H9 (cell line): ENCODE results near the gene FCRL3. TPM values are rescaled to one million over a fixed set of nuclear protein-coding genes. Genes with fewer than 3 reads are reported as not detected.

Source experiments
- DNase-seq: peaks from one replicate; pipeline ENCODE4 v3.0.0-alpha.2; 2017
- H2AFZ ChIP-seq: one replicate; pipeline ENCODE4 v1.6.1; 2013; ENCODE audit warnings: mild to moderate bottlenecking, low read length, control low read depth, moderate library complexity
- H2AK5ac ChIP-seq: 2 replicates; pipeline ENCODE4 v1.6.1; 2013; ENCODE audit warnings: low read length, control low read depth, mixed read lengths; ENCODE audit not compliant: insufficient read length
- H2BK120ac ChIP-seq: one replicate; pipeline ENCODE4 v1.6.1; 2013; ENCODE audit warnings: low read depth, mild to moderate bottlenecking, low read length, control low read depth, inconsistent platforms; ENCODE audit not compliant: poor library complexity, severe bottlenecking
- H2BK12ac ChIP-seq: 2 replicates; pipeline ENCODE4 v1.6.1; 2013; ENCODE audit warnings: low read length, control low read depth, mixed read lengths, low read depth; ENCODE audit not compliant: insufficient read length
- H2BK15ac ChIP-seq: 2 replicates; pipeline ENCODE4 v1.6.1; 2013; ENCODE audit warnings: low read depth, low read length, control low read depth
- H2BK20ac ChIP-seq: one replicate; pipeline ENCODE4 v1.6.1; 2013; ENCODE audit warnings: low read depth, mild to moderate bottlenecking, low read length, control low read depth, inconsistent platforms; ENCODE audit not compliant: poor library complexity, severe bottlenecking
- H2BK5ac ChIP-seq: 2 replicates; pipeline ENCODE4 v1.6.1; 2013; ENCODE audit warnings: low read length, control low read depth, mixed read lengths; ENCODE audit not compliant: insufficient read length
- H3K14ac ChIP-seq: 2 replicates; pipeline ENCODE4 v1.6.1; 2013; ENCODE audit warnings: low read length, control low read depth; ENCODE audit not compliant: insufficient read depth
- H3K18ac ChIP-seq: 2 replicates; pipeline ENCODE4 v1.6.1; 2013; ENCODE audit warnings: low read depth, mild to moderate bottlenecking, mixed read lengths, low read length, control low read depth; ENCODE audit not compliant: insufficient read length
- H3K23ac ChIP-seq: 2 replicates; pipeline ENCODE4 v1.6.1; 2013; ENCODE audit warnings: low read length, control low read depth, mixed read lengths, low read depth; ENCODE audit not compliant: insufficient read length
- H3K23me2 ChIP-seq: 2 replicates; pipeline ENCODE4 v1.6.1; 2013; ENCODE audit warnings: low read depth, mild to moderate bottlenecking, mixed read lengths, low read length, control low read depth; ENCODE audit not compliant: insufficient read length, poor library complexity, severe bottlenecking
- H3K27ac ChIP-seq: 2 replicates; pipeline ENCODE4 v1.5.1; 2013; ENCODE audit warnings: low read length, control low read depth, mixed read lengths, low read depth; ENCODE audit not compliant: insufficient read length
- H3K27me3 ChIP-seq: 2 replicates; pipeline ENCODE4 v1.6.1; 2013; ENCODE audit warnings: low read length, control low read depth, inconsistent platforms; ENCODE audit not compliant: insufficient read depth
- H3K4ac ChIP-seq: 2 replicates; pipeline ENCODE4 v1.6.1; 2013; ENCODE audit warnings: low read depth, mild to moderate bottlenecking, control low read depth, inconsistent platforms, low read length, moderate library complexity
- H3K4me1 ChIP-seq: 2 replicates; pipeline ENCODE4 v1.6.1; 2013; ENCODE audit warnings: low read length, control low read depth, inconsistent platforms; ENCODE audit not compliant: insufficient read depth
- H3K4me2 ChIP-seq: 2 replicates; pipeline ENCODE4 v1.6.1; 2013; ENCODE audit warnings: low read length, control low read depth, mixed read lengths; ENCODE audit not compliant: insufficient read length, insufficient read depth
- H3K56ac ChIP-seq: 2 replicates; pipeline ENCODE4 v1.6.1; 2013; ENCODE audit warnings: low read depth, mild to moderate bottlenecking, mixed read lengths, low read length, control low read depth; ENCODE audit not compliant: insufficient read length
- H3K79me1 ChIP-seq: 2 replicates; pipeline ENCODE4 v1.6.1; 2013; ENCODE audit warnings: low read depth, mild to moderate bottlenecking, moderate library complexity, low read length, control low read depth, inconsistent platforms; ENCODE audit not compliant: insufficient read depth, poor library complexity, severe bottlenecking
- H3K79me2 ChIP-seq: 2 replicates; pipeline ENCODE4 v1.6.1; 2013; ENCODE audit warnings: low read length, control low read depth, inconsistent platforms; ENCODE audit not compliant: insufficient read depth
- H3K9ac ChIP-seq: 2 replicates; pipeline ENCODE4 v1.6.1; 2013; ENCODE audit warnings: low read length, control low read depth, mixed read lengths; ENCODE audit not compliant: insufficient read length; ENCODE audit errors: extremely low read depth
- H3K9me3 ChIP-seq: one replicate; pipeline ENCODE4 v1.6.1; 2013; ENCODE audit warnings: low read depth, low read length, inconsistent platforms; ENCODE audit not compliant: control insufficient read depth
- H3T11ph ChIP-seq: one replicate; pipeline ENCODE4 v1.6.1; 2013; ENCODE audit warnings: mild to moderate bottlenecking, low read length, control low read depth, inconsistent platforms
- H4K20me1 ChIP-seq: one replicate; pipeline ENCODE4 v1.6.1; 2013; ENCODE audit not compliant: control insufficient read depth, insufficient read length, insufficient read depth
- H4K5ac ChIP-seq: 2 replicates; pipeline ENCODE4 v1.6.1; 2013; ENCODE audit warnings: low read depth, mild to moderate bottlenecking, mixed read lengths, low read length, control low read depth; ENCODE audit not compliant: insufficient read length
- H4K8ac ChIP-seq: replicated peaks from 2 replicates; pipeline ENCODE4 v1.6.1; 2013; ENCODE audit warnings: low read length, control low read depth, mixed read lengths, low read depth; ENCODE audit not compliant: insufficient read length
- H4K91ac ChIP-seq: 2 replicates; pipeline ENCODE4 v1.6.1; 2013; ENCODE audit warnings: low read depth, mild to moderate bottlenecking, moderate library complexity, mixed read lengths, low read length, control low read depth; ENCODE audit not compliant: insufficient read length
- H3K27ac Mint-ChIP-seq, 3 experiments: 2 replicates in 2 of 3; 3 replicates in 1 of 3; pipeline ENCODE4 v1.8.0; 2020 to 2021; ENCODE audit warnings: mixed read lengths in 3 of 3, mild to moderate bottlenecking in 1 of 3, moderate library complexity in 1 of 3
- H3K27me3 Mint-ChIP-seq: 2 replicates; pipeline ENCODE4 v1.8.0; 2021; ENCODE audit warnings: low read depth, mild to moderate bottlenecking, moderate library complexity, mixed read lengths
- H3K36me3 Mint-ChIP-seq, 3 experiments: 2 replicates in 2 of 3; 3 replicates in 1 of 3; pipeline ENCODE4 v1.8.0; 2020 to 2021; ENCODE audit warnings: low read depth in 3 of 3, mixed read lengths in 3 of 3; ENCODE audit not compliant: insufficient read depth in 1 of 3
- H3K4me1 Mint-ChIP-seq, 2 experiments: 2 replicates each; pipeline ENCODE4 v1.8.0; 2020; ENCODE audit warnings: mixed read lengths in 2 of 2
- H3K4me3 Mint-ChIP-seq, 2 experiments: 2 replicates in 1 of 2; 3 replicates in 1 of 2; pipeline ENCODE4 v1.8.0; 2020 to 2021; ENCODE audit warnings: mild to moderate bottlenecking in 2 of 2, mixed read lengths in 2 of 2, moderate library complexity in 1 of 2
- H3K9me3 Mint-ChIP-seq, 2 experiments: 2 replicates in 1 of 2; 3 replicates in 1 of 2; pipeline ENCODE4 v1.8.0; 2020; ENCODE audit warnings: mild to moderate bottlenecking in 2 of 2, mixed read lengths in 2 of 2, moderate library complexity in 1 of 2
- WGBS: extraction: QIAGEN DNeasy Blood & Tissue Kit; methylation state at CpG from one replicate; pipeline ENCODE4 v1.1.7; 2013; ENCODE audit warnings: missing lambda C conversion rate, low lambda C conversion rate, mixed read lengths; ENCODE audit not compliant: insufficient read length; ENCODE audit errors: extremely low coverage; 5-methylcytosine and 5-hydroxymethylcytosine counted together
- total RNA-seq: library from RNA; stranded (reverse); gene quantifications from 2 replicates; pipeline ENCODE4 v1.2.1, GENCODE V29; 2021
- TF ChIP-seq, protein P1 (sequence below): fragments of 200-600 bp; sonication (generic); conservative IDR thresholded peaks from 3 replicates; pipeline ENCODE4 v1.8.0; 2021; ENCODE audit warnings: antibody characterized with exemption, mild to moderate bottlenecking

Gene FCRL3
- total RNA-seq, 1 experiment from 2014 or later = not detected

DNA sequence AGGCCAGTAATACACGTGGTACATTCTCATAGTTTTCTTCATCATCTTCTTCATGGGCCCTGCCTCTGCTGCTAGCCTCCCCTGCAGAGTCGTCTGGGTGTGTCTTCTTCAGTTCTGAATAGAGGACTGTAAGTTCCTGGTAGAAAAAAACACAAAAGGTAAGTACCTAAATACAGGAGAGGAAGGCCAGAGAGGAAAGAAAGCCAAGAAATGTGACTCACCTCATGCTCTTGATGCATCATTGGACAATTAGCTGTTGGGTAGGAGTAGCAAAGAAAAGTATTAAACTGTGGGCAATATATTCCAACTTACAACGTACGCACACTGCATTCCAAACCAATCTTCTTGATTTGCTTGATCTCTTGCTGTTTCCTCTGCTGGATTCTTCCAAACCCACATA is 21.8 kb downstream of the FCRL3 start:
- Histone ChIP-seq H2BK12ac (no peak overlapping the region), H3K79me1 (no peaks in the 10 kb centered on the region), H3K9ac (no peak overlapping the region), H3K27ac (no peak overlapping the region), H3K4me2 (no peak overlapping the region), H3K18ac (no peak overlapping the region), H3T11ph (no peak overlapping the region), H3K27me3 (no peaks in the 10 kb centered on the region), H3K56ac (no peak overlapping the region), H3K9me3 (no peaks in the 10 kb centered on the region), H3K23me2 (no peaks in the 10 kb centered on the region), H3K23ac (no peak overlapping the region), H3K79me2 (no peaks in the 10 kb centered on the region), H2BK15ac (no peak overlapping the region), H4K5ac (no peak overlapping the region), H4K8ac (no peak overlapping the region), H3K4me1 (no peaks in the 10 kb centered on the region), H4K20me1 (no peaks in the 10 kb centered on the region), H2BK5ac (no peak overlapping the region), H2BK20ac (no peak overlapping the region), H2AFZ (no peak overlapping the region), H2AK5ac (no peak overlapping the region), H4K91ac (no peak overlapping the region), H2BK120ac (no peak overlapping the region), H3K4ac (no peak overlapping the region), H3K14ac (no peak overlapping the region)
- TF ChIP-seq, protein P1, sequence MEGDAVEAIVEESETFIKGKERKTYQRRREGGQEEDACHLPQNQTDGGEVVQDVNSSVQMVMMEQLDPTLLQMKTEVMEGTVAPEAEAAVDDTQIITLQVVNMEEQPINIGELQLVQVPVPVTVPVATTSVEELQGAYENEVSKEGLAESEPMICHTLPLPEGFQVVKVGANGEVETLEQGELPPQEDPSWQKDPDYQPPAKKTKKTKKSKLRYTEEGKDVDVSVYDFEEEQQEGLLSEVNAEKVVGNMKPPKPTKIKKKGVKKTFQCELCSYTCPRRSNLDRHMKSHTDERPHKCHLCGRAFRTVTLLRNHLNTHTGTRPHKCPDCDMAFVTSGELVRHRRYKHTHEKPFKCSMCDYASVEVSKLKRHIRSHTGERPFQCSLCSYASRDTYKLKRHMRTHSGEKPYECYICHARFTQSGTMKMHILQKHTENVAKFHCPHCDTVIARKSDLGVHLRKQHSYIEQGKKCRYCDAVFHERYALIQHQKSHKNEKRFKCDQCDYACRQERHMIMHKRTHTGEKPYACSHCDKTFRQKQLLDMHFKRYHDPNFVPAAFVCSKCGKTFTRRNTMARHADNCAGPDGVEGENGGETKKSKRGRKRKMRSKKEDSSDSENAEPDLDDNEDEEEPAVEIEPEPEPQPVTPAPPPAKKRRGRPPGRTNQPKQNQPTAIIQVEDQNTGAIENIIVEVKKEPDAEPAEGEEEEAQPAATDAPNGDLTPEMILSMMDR = no peak
- Mint-ChIP-seq H3K27ac (no peak overlapping the region), H3K27me3 (no peaks in the 10 kb centered on the region), H3K36me3 (peaks cover 0 to 8% (median 5%) of the 10 kb centered on the region in 3 experiments; a peak in 4 of 7 replicates), H3K4me1 (0 out of 4 replicates have a peak, but pooled peaks cover 0 to 2% of the 10 kb centered on the region in 2 experiments), H3K4me3 (no peak overlapping the region), H3K9me3 (peaks cover 10 to 14% of the 10 kb centered on the region in 2 experiments)
- WGBS = no CpG with 5 or more reads among the region's 4 CpGs
- DNase-seq = no peak
